HepG2 (cell line): ENCODE data around the gene RGS19. TPM values are rescaled to one million over a fixed set of nuclear protein-coding genes. Genes with fewer than 3 reads are reported as not detected.

Experiments
- AHR ChIP-seq: IDR thresholded peaks from 2 replicates; pipeline ENCODE4 v1.6.1; 2018; ENCODE audit warnings: missing genetic modification reagents, missing compliant biosample characterization
- CBX1 ChIP-seq: IDR thresholded peaks from one replicate; pipeline ENCODE4 v1.6.1; 2016; ENCODE audit warnings: antibody characterized with exemption, low read depth
- HCFC1 ChIP-seq: fragments of 150-350 bp; IDR thresholded peaks from 2 replicates; pipeline ENCODE4 v1.6.1; 2014; ENCODE audit warnings: low read depth, low read length
- HMGXB4 ChIP-seq, 2 experiments: sonication (generic) in 1 of 2; formaldehyde crosslinking in 1 of 2; IDR thresholded peaks; 2 replicates each; pipeline versions ENCODE4 v1.4.0 to v1.6.1; 2018 to 2020; ENCODE audit warnings: missing genetic modification reagents in 2 of 2, borderline replicate concordance in 1 of 2, low read depth in 1 of 2, mild to moderate bottlenecking in 1 of 2, missing biosample characterization in 1 of 2
- MXD3 ChIP-seq: IDR thresholded peaks from 2 replicates; pipeline ENCODE4 v1.6.1; 2016; ENCODE audit warnings: mild to moderate bottlenecking, missing biosample characterization, missing genetic modification reagents
- MYC ChIP-seq: sonication (generic); formaldehyde crosslinking; IDR thresholded peaks from 2 replicates; pipeline ENCODE4 v1.9.0; 2021; ENCODE audit warnings: missing genetic modification reagents, borderline replicate concordance
- NFIB ChIP-seq: sonication (generic); formaldehyde crosslinking; IDR thresholded peaks from 2 replicates; pipeline ENCODE4 v1.9.0; 2021; ENCODE audit warnings: missing genetic modification reagents, mild to moderate bottlenecking, borderline replicate concordance
- PRDM10 ChIP-seq: sonication (generic); formaldehyde crosslinking; IDR thresholded peaks from 2 replicates; pipeline ENCODE4 v1.4.0; 2020; ENCODE audit warnings: low read depth, missing genetic modification reagents
- TSC22D2 ChIP-seq: sonication (generic); formaldehyde crosslinking; IDR thresholded peaks from 2 replicates; pipeline ENCODE4 v1.5.1; 2020; ENCODE audit warnings: missing genetic modification reagents, mild to moderate bottlenecking, borderline replicate concordance
- UBTF ChIP-seq: sonication (generic); formaldehyde crosslinking; IDR thresholded peaks from 2 replicates; pipeline ENCODE4 v1.4.0; 2020; ENCODE audit warnings: mild to moderate bottlenecking, missing genetic modification reagents
- ZFY ChIP-seq: sonication (generic); formaldehyde crosslinking; IDR thresholded peaks from 2 replicates; pipeline ENCODE4 v1.4.0; 2020; ENCODE audit warnings: missing genetic modification reagents
- ZNF143 ChIP-seq: sonication (generic); formaldehyde crosslinking; IDR thresholded peaks from 2 replicates; pipeline ENCODE4 v1.4.0; 2020; ENCODE audit warnings: missing genetic modification reagents
- ZNF274 ChIP-seq: sonication (generic); formaldehyde crosslinking; IDR thresholded peaks from 2 replicates; pipeline ENCODE4 v1.5.1; 2020; ENCODE audit warnings: mild to moderate bottlenecking, missing genetic modification reagents
- ZNF33A ChIP-seq: sonication (generic); formaldehyde crosslinking; IDR thresholded peaks from 2 replicates; pipeline ENCODE4 v1.5.1; 2020; ENCODE audit warnings: missing genetic modification reagents, mild to moderate bottlenecking, moderate library complexity, borderline replicate concordance
- ZNF761 ChIP-seq: sonication (generic); formaldehyde crosslinking; conservative IDR thresholded peaks from 2 replicates; pipeline ENCODE4 v1.4.0; 2020; ENCODE audit warnings: mild to moderate bottlenecking, missing genetic modification reagents
- ZNF784 ChIP-seq: sonication (generic); formaldehyde crosslinking; IDR thresholded peaks from 2 replicates; pipeline ENCODE4 v1.5.1; 2020; ENCODE audit warnings: missing genetic modification reagents, mild to moderate bottlenecking, borderline replicate concordance
- ZNF891 ChIP-seq: sonication (generic); formaldehyde crosslinking; IDR thresholded peaks from 2 replicates; pipeline ENCODE4 v1.5.0; 2020; ENCODE audit warnings: mild to moderate bottlenecking, missing genetic modification reagents
- polyA plus RNA-seq, 8 experiments: library from polyadenylated mRNA; depleted of rRNA in 3 of 8; stranded (reverse) in 7 of 8; unstranded in 1 of 8; fragments of >200 nt; fragmentation: Illumina TruSeq in 4 of 8; extraction: Trizol in 4 of 8; gene quantifications; 2 replicates each; pipeline versions ENCODE4 v1.2.1 to v1.2.3, GENCODE V29; 2011 to 2016; ENCODE audit warnings: low read depth in 4 of 8, missing spikeins in 1 of 8, mixed read lengths in 1 of 8; ENCODE audit not compliant: insufficient read depth in 1 of 8
- total RNA-seq, 5 experiments: library from RNA; depleted of rRNA; stranded (reverse); fragments of >200 nt; fragmentation: Illumina TruSeq; extraction: Trizol; gene quantifications; 2 replicates each; pipeline ENCODE4 v1.2.3, GENCODE V29; 2016; ENCODE audit warnings: low read depth in 1 of 5

The RGS19 gene
- total and polyA plus RNA-seq, 2 of the 13 experiments (the other 11 are each of a cell fraction or from before 2014, with no cell fraction given): 10.7 to 11.9 TPM

- no peak for TF ChIP-seq PRDM10 (CRISPR knock-in tag)
- 0 out of 2 replicates have a peak, but pooled peaks have one; percentile 37 for TF ChIP-seq NFIB
- TF ChIP-seq AHR: peak; percentile 10; the same call in 1 of the 2 replicates
- TF ChIP-seq ZNF761 (CRISPR knock-in tag): 0 out of 2 replicates have a peak, but pooled peaks have one; percentile 38
- 0 out of 2 replicates have a peak, but pooled peaks have one; percentile 64 for TF ChIP-seq ZNF784 (CRISPR knock-in tag)
- peak; percentile 76; the same call in 1 of the 2 replicates for TF ChIP-seq ZNF274 (CRISPR knock-in tag)
- TF ChIP-seq UBTF (CRISPR knock-in tag): peak; percentile 42; the same call in 1 of the 2 replicates
- peak; percentile 92 to 93 for TF ChIP-seq HMGXB4 (CRISPR knock-in tag; IDR thresholded peaks at IDR 0.05; ENCODE audit: borderline replicate concordance in 1 of 2, low read depth in 1 of 2)
- TF ChIP-seq ZNF143 (CRISPR knock-in tag): no peak
- no peak for TF ChIP-seq TSC22D2
- TF ChIP-seq ZFY (CRISPR knock-in tag): 0 out of 2 replicates have a peak, but pooled peaks have one; percentile 29
- TF ChIP-seq MXD3 (CRISPR knock-in tag): peak; percentile 71; the same call in 1 of the 2 replicates
- peak; percentile 80 for TF ChIP-seq ZNF891 (CRISPR knock-in tag)
- peak; percentile 71; the same call in 1 of the 2 replicates for TF ChIP-seq MYC (CRISPR knock-in tag)
- no peak for TF ChIP-seq ZNF33A
- peak; percentile 49 for TF ChIP-seq CBX1
- TF ChIP-seq HCFC1: 0 out of 2 replicates have a peak, but pooled peaks have one; percentile 6
Measured at GRCh38 chr20:64101731-64102621, 22.7 kb upstream of the RGS19 start (continued).
